Adrenal gland (tissue), 12 donors: ENCODE results near the gene C1orf185. TPM values are rescaled to one million over a fixed set of nuclear protein-coding genes. Genes with fewer than 3 reads are reported as not detected.
"Not testable (repeated sequence)": the region's sequence is repeated elsewhere in the genome, so short reads cannot be mapped to it uniquely, and the experiment has no call there.

Experiments used
- DNase-seq, 7 donors: peaks; one replicate each; pipeline ENCODE4 v3.0.0-alpha.2; 2019 to 2020
- H3K27ac ChIP-seq, 5 donors: fragments of 200-600 bp; sonication (generic) in 4 of 5; 1 replicate in 3 of 5; 2 replicates in 2 of 5; pipeline versions ENCODE4 v1.5.1 to v1.8.0; 2016 to 2020; ENCODE audit warnings: mild to moderate bottlenecking in 1 of 5
- H3K27me3 ChIP-seq: fragments of 200-600 bp; 2 replicates; pipeline ENCODE4 v1.8.0; 2021
- H3K36me3 ChIP-seq, 2 donors: fragments of 200-600 bp; replicated peaks in 1 of 2; 1 replicate in 1 of 2; 2 replicates in 1 of 2; pipeline versions ENCODE4 v1.5.1 to v1.8.0; 2018 to 2022
- H3K4me1 ChIP-seq, 2 donors: fragments of 200-600 bp; replicated peaks in 1 of 2; 1 replicate in 1 of 2; 2 replicates in 1 of 2; pipeline versions ENCODE4 v1.5.1 to v1.8.0; 2018 to 2021
- H3K4me3 ChIP-seq, 4 donors: fragments of 200-600 bp; sonication (generic) in 3 of 4; one replicate each; pipeline ENCODE4 v1.5.1; 2016 to 2018
- H3K9me3 ChIP-seq, 3 donors: fragments of 200-600 bp; sonication (generic) in 1 of 3; replicated peaks in 1 of 3; 1 replicate in 2 of 3; 2 replicates in 1 of 3; pipeline versions ENCODE4 v1.5.1 to v1.8.0; 2016 to 2021
- CTCF ChIP-seq, 6 experiments: fragments of 450-650 bp in 4 of 6; fragments of 200-600 bp in 2 of 6; sonication (generic) in 1 of 6; IDR thresholded peaks; 1 replicate in 5 of 6; 2 replicates in 1 of 6; pipeline versions ENCODE4 v1.5.1 to v1.8.0; 2016 to 2021; ENCODE audit warnings: antibody characterized with exemption in 6 of 6, mild to moderate bottlenecking in 2 of 6, moderate library complexity in 1 of 6
- POLR2A ChIP-seq, 2 donors: fragments of 450-650 bp; IDR thresholded peaks; one replicate each; pipeline ENCODE4 v1.6.1; 2017; ENCODE audit warnings: antibody characterized with exemption in 2 of 2, mild to moderate bottlenecking in 2 of 2, moderate library complexity in 1 of 2
- WGBS, 4 donors: extraction: QIAGEN DNeasy Blood & Tissue Kit in 2 of 4; methylation state at CpG; one replicate each; pipeline versions ENCODE4 v1.1.5 to v1.1.7; 2013 to 2017; 5-methylcytosine and 5-hydroxymethylcytosine counted together
- intact Hi-C, 2 donors: fragments of 100-400 bp; cut with DNase I; formaldehyde crosslinking; loops; one replicate each; pipeline versions ENCODE4 v1.14.1 to v1.15.0; 2022 to 2023
- polyA plus RNA-seq, 3 donors: library from polyadenylated mRNA; stranded (reverse); fragments of 200-250 nt in 2 of 3; fragments of 350-450 nt in 1 of 3; fragmentation: Illumina TruSeq in 1 of 3; extraction: RNeasy Lipid Tissue Mini Kit (QIAGEN cat#74804) in 1 of 3; gene quantifications; one replicate each; pipeline ENCODE4 v1.2.3, GENCODE V29; 2013 to 2014
- total RNA-seq, 9 donors: library from RNA; depleted of rRNA in 4 of 9; stranded (reverse); fragments of >200 nt in 4 of 9; fragments of 120-200 nt in 1 of 9; fragmentation: NEBNext Ultra II Directional in 1 of 9; extraction: Animal tissue kit (Norgen Biotek cat#: 25700) in 1 of 9; gene quantifications; one replicate each; pipeline versions ENCODE4 v1.1.0 to v1.2.4, GENCODE V29; 2013 to 2023
- donor health status: healthy with polysubstance abuse.
- donor health status: Bipolar disorder and iron deficiency.
- donor health status: DM: yes; HTN: yes; CAD: no.
- donor health status: DM: no; HTN: no; CAD: no.
- donor health status: DM: no; HTN: no; CAD: no.
- donor health status: DM: yes; HTN: yes; CAD: no.

Gene C1orf185
- total and polyA plus RNA-seq, 12 donors: not detected

- 70 to 82% (median 75%) methylated on average over 7 of the region's 7 CpGs for WGBS, 4 donors
- intact Hi-C loops: no loop called here
- Histone ChIP-seq H3K36me3 (no peaks in the 10 kb centered on the region), H3K4me3 (no peak overlapping the region), H3K4me1 (no peaks in the 10 kb centered on the region), H3K9me3 (no peaks in the 10 kb centered on the region), H3K27ac (no peak overlapping the region), H3K27me3 (no peaks in the 10 kb centered on the region)
- TF ChIP-seq CTCF (IDR thresholded peaks at IDR 0.05) (no peak), POLR2A (IDR thresholded peaks at IDR 0.05) (no peak)
- no peak for DNase-seq
Observed at GRCh38 chr1:51115714-51116404, 13.8 kb downstream of the C1orf185 start.

DNA sequence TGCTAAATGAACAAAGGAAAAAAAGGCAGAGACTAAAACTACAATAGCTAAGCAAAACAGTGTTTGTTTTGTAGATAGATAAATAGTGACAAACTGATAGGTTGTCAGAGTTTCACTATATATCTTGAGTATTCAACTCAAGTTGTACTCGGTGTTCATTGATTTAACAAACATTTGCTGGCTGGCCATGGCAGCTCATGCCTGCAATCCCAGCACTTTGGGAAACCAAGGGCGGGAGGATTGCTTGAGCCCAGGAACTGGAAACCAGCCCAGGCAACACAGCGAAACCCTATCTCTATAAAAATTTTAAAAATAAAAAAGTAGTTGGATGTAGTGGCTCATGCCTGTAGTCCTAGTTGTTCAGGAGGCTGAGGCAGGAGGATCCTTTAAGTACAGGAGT is 17.3 kb downstream of the C1orf185 start:
- Histone ChIP-seq H3K4me1 (no peaks in the 10 kb centered on the region), H3K36me3 (no peaks in the 10 kb centered on the region), H3K4me3 (no peak overlapping the region), H3K27me3 (no peaks in the 10 kb centered on the region), H3K9me3 (no peaks in the 10 kb centered on the region), H3K27ac (no peak overlapping the region)
- WGBS, 4 donors: 72 to 89% (median 80%) methylated on average over 3 of the region's 3 CpGs
- no peak for TF ChIP-seq CTCF (IDR thresholded peaks at IDR 0.05)
- no peak for TF ChIP-seq POLR2A (IDR thresholded peaks at IDR 0.05)
- DNase-seq: no peak
- intact Hi-C loops: no loop called here

GRCh38 chr1:51120629-51121028 is 18.6 kb downstream of the C1orf185 start:
- H3K27me3 ChIP-seq: no peaks in the 10 kb centered on the region

GRCh38 chr1:51127152-51127551 is 25.1 kb downstream of the C1orf185 start:
- DNase-seq, intact Hi-C loops, H3K27me3 ChIP-seq, H3K9me3 ChIP-seq, H3K4me3 ChIP-seq, H3K36me3 ChIP-seq, H3K4me1 ChIP-seq, H3K27ac ChIP-seq: not testable (repeated sequence)
- 84 to 91% (median 86%) methylated on average over 7 of the region's 7 CpGs for WGBS, 4 donors

More at GRCh38 chr1:51120629-51121028, 18.6 kb downstream of the C1orf185 start:
- H3K4me3 ChIP-seq: no peak overlapping the region
- H3K4me1 ChIP-seq: no peaks in the 10 kb centered on the region
- H3K9me3 ChIP-seq: no peaks in the 10 kb centered on the region
- no peak overlapping the region for H3K27ac ChIP-seq
- no peak for TF ChIP-seq POLR2A (IDR thresholded peaks at IDR 0.05)
- TF ChIP-seq CTCF (IDR thresholded peaks at IDR 0.05): no peak
- WGBS, 4 donors: 70 to 83% (median 76%) methylated on average over 2 of the region's 2 CpGs
- DNase-seq: no peak
- intact Hi-C loops: no loop called here
- no peaks in the 10 kb centered on the region for H3K36me3 ChIP-seq

GRCh38 chr1:51131185-51131584 is 29.2 kb downstream of the C1orf185 start:
- Histone ChIP-seq H3K4me3 (no peak overlapping the region), H3K36me3 (no peaks in the 10 kb centered on the region), H3K27me3 (no peaks in the 10 kb centered on the region), H3K4me1 (no peaks in the 10 kb centered on the region), H3K27ac (no peak overlapping the region), H3K9me3 (peaks cover 0 to 4% (median 0%) of the 10 kb centered on the region in 3 donors)
- WGBS, 4 donors: 57 to 69% (median 63%) methylated on average over 3 of the region's 3 CpGs
- intact Hi-C loops: no loop called here
- no peak for TF ChIP-seq POLR2A (IDR thresholded peaks at IDR 0.05)
- TF ChIP-seq CTCF (IDR thresholded peaks at IDR 0.05): no peak
- DNase-seq: no peak
